Glutamatergic neuron (in vitro differentiated cells): ENCODE results near the gene CNTNAP2. TPM values are rescaled to one million over a fixed set of nuclear protein-coding genes. Genes with fewer than 3 reads are reported as not detected.
"Not testable (repeated sequence)": the region's sequence is repeated elsewhere in the genome, so short reads cannot be mapped to it uniquely, and the experiment has no call there.

ENCODE experiments used
- DNase-seq: peaks from one replicate; pipeline ENCODE4 v3.0.0; 2022
- H3K27ac Mint-ChIP-seq: one replicate; pipeline ENCODE4 v1.8.0; 2020; ENCODE audit warnings: mild to moderate bottlenecking, mixed read lengths, inconsistent platforms; ENCODE audit not compliant: unreplicated experiment
- H3K27me3 Mint-ChIP-seq: one replicate; pipeline ENCODE4 v1.8.0; 2020; ENCODE audit warnings: mild to moderate bottlenecking, moderate library complexity, mixed read lengths, inconsistent platforms; ENCODE audit not compliant: unreplicated experiment
- H3K36me3 Mint-ChIP-seq: one replicate; pipeline ENCODE4 v1.8.0; 2020; ENCODE audit warnings: mild to moderate bottlenecking, mixed read lengths, inconsistent platforms; ENCODE audit not compliant: unreplicated experiment
- H3K4me1 Mint-ChIP-seq: one replicate; pipeline ENCODE4 v1.8.0; 2020; ENCODE audit warnings: mild to moderate bottlenecking, low read depth, mixed read lengths, inconsistent platforms; ENCODE audit not compliant: unreplicated experiment
- H3K4me3 Mint-ChIP-seq: one replicate; pipeline ENCODE4 v1.8.0; 2020; ENCODE audit warnings: mild to moderate bottlenecking, mixed read lengths, inconsistent platforms; ENCODE audit not compliant: unreplicated experiment
- H3K9me3 Mint-ChIP-seq: one replicate; pipeline ENCODE4 v1.8.0; 2020; ENCODE audit warnings: mild to moderate bottlenecking, moderate library complexity, mixed read lengths, inconsistent platforms; ENCODE audit not compliant: unreplicated experiment
- CTCF ChIP-seq: fragments of 200-600 bp; sonication (generic); IDR thresholded peaks from one replicate; pipeline ENCODE4 v1.5.0; 2021; ENCODE audit not compliant: partially characterized antibody, unreplicated experiment
- total RNA-seq: library from RNA; stranded (reverse); fragmentation: NEBNext Ultra II Directional; extraction: Animal tissue kit (Norgen Biotek cat#: 25700); gene quantifications from one replicate; pipeline ENCODE4 v1.2.1, GENCODE V29; 2021; ENCODE audit not compliant: unreplicated experiment

Gene CNTNAP2
- total RNA-seq, 1 donor from 2014 or later, result 25.8 TPM

DNA sequence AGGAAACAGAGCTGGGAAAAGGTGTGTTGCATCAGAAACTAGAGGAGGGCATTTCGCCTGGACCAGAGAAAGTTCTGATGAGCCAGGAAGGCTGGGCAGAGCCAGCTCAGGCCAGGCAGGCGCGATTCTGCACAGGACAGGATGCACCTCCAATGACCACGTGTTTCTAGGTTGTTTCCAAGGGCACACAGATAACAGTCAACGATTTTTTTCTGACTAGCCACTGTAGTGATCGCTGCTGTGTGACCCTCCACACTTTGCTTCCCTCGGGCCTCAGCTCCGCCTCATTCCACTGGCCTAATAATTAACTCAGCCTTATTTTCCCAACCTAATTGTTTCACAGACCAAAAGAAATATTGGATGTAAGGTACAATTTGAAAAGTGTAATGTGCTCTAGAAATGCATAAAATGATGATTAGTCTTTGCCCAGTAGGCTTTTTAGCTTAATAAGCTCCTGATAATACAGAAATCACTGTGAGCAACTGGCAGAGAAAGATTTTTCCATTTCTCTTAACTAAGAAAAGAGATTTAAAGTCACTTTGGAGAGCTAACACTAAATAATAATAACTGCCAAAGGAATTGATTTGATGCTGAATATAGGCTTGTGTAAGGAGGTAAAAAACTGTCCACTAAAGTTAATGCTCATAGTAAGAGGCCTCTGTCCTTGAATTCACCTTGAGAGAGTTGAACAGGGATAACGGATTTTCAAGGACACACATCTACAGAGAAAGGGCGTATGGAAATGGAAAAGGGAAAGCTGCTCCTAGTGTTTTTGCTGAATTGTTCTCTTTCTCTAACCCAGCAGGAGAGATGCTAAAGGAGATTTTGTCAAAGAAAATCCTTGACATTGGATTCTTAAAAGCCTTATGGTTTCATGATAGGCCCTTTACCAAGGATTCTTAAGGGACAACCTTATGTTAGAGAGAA lies 2183.0 kb downstream of the CNTNAP2 start:
- Mint-ChIP-seq H3K4me3 (no peak overlapping the region), H3K36me3 (no peaks in the 10 kb centered on the region), H3K27me3 (peaks cover 4% of the 10 kb centered on the region), H3K27ac (no peak overlapping the region), H3K9me3 (peaks cover 5% of the 10 kb centered on the region), H3K4me1 (no peaks in the 10 kb centered on the region)
- no peak for DNase-seq
- no peak for TF ChIP-seq CTCF

DNA sequence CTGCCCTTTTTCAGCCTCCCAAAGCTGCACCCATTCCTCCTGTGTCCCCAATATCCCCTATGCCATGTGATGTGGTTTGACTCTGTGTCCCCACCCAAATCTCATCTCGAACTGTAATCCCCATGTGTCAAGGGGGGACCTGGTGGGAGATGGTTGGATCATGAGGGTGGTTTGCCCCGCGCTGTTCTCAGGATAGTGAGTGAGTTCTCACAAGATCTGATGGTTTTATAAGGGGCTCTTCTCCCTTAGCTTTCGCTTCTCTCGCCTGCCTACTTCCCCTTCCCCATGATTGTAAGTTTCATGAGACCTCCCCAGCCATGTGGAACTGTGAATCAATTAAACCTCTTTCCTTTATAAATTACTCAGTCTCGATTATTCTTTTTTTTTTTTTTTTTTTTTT lies 2185.8 kb downstream of the CNTNAP2 start:
- not testable (repeated sequence) for H3K9me3 Mint-ChIP-seq, H3K27ac Mint-ChIP-seq, H3K36me3 Mint-ChIP-seq, H3K4me3 Mint-ChIP-seq, DNase-seq, H3K4me1 Mint-ChIP-seq, H3K27me3 Mint-ChIP-seq

DNA sequence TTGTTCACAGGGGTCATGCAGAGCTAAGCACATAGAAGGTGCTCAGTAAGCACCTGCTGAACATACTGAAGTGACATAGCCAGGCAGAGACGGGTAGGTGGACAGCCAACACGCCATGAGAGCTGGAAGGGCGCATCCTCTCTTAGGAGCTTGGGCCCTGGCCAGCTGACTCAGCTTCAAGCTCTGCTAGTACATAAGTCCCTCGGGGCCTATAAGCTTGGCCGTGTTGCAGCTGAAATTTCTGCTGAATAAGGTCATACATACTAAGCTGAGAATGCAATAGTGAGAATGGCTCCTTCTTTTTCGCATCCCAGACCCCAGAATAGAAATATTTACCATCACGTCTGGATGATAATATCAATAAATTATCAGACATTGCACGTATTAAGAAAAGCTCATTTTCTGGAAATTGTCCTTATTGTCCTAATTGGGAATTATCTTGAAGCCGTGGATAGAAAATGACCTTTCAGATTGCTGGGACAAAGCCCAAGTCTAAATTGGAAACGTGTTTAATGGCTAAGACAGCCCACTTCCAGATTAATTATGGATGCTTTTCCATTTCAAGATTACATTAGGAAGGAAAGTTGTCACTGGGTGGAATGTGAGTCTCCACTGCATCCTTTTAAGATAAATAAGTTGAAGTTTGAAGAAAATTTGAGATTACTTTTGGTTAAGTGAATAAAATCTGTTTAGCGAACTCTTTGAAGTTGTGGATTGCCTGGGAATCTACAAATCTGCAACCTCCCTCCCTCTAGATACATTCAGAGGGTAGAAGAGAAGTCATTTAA lies 2186.9 kb downstream of the CNTNAP2 start:
- H3K4me1 Mint-ChIP-seq, result no peaks in the 10 kb centered on the region
- H3K27ac Mint-ChIP-seq, result no peak overlapping the region
- H3K36me3 Mint-ChIP-seq, result no peaks in the 10 kb centered on the region
- peak; percentile 48 for DNase-seq
- no peak for TF ChIP-seq CTCF
- no peak overlapping the region for H3K4me3 Mint-ChIP-seq
- peaks cover 1% of the 10 kb centered on the region for H3K27me3 Mint-ChIP-seq
- peaks cover 3% of the 10 kb centered on the region for H3K9me3 Mint-ChIP-seq

DNA sequence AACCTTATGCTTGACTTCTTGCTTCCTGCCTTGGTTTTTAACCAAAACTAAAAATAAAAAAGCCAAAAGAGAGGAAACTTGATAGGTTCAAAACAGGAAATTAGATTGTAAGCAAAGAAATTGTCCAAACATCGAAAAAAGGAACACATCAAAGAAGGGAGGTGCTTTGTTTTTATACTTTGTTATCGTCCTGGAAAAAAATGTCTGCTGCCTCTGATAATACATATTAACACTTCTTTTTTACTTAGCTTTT lies 2187.4 kb downstream of the CNTNAP2 start:
- Mint-ChIP-seq H3K36me3 (no peaks in the 10 kb centered on the region), H3K27me3 (peaks cover 1% of the 10 kb centered on the region), H3K9me3 (peaks cover 3% of the 10 kb centered on the region), H3K4me1 (no peaks in the 10 kb centered on the region), H3K27ac (no peak overlapping the region), H3K4me3 (no peak overlapping the region)
- DNase-seq, result no peak
- TF ChIP-seq CTCF, result no peak

GRCh38 chr7:148304456-148304855 lies 2187.9 kb downstream of the CNTNAP2 start:
- no peaks in the 10 kb centered on the region for H3K36me3 Mint-ChIP-seq
- H3K9me3 Mint-ChIP-seq, result peaks cover 3% of the 10 kb centered on the region
- DNase-seq, result no peak
- H3K27ac Mint-ChIP-seq, result no peak overlapping the region
- H3K27me3 Mint-ChIP-seq, result peaks cover 1% of the 10 kb centered on the region
- H3K4me3 Mint-ChIP-seq, result no peak overlapping the region
- H3K4me1 Mint-ChIP-seq, result no peaks in the 10 kb centered on the region
- TF ChIP-seq CTCF, result no peak
